WERI-Rb-1 (cell line): Measurements from ENCODE around the gene ADGRL2.

ENCODE experiments used
- DNase-seq: peaks from one replicate; pipeline ENCODE4 v3.0.0-alpha.2; 2020
- H3K27ac ChIP-seq: fragments of 250-450 bp; sonication (Bioruptor Pico); 2 replicates; pipeline ENCODE4 v1.5.1; 2020; ENCODE audit warnings: mild to moderate bottlenecking, moderate library complexity
- H3K27me3 ChIP-seq: fragments of 250-450 bp; sonication (Bioruptor Pico); 2 replicates; pipeline ENCODE4 v1.5.1; 2021; ENCODE audit warnings: mild to moderate bottlenecking, low read depth, moderate library complexity; ENCODE audit not compliant: insufficient read depth, severe bottlenecking
- H3K36me3 ChIP-seq: fragments of 250-450 bp; sonication (Bioruptor Pico); 2 replicates; pipeline ENCODE4 v1.5.1; 2020; ENCODE audit warnings: mild to moderate bottlenecking, moderate library complexity
- H3K4me3 ChIP-seq: 2 replicates; pipeline ENCODE4 v1.5.1; 2011; ENCODE audit warnings: low read depth, mild to moderate bottlenecking, control low read depth, low read length
- H3K9me3 ChIP-seq: fragments of 250-450 bp; sonication (Bioruptor Pico); 2 replicates; pipeline ENCODE4 v1.5.1; 2021; ENCODE audit warnings: mild to moderate bottlenecking, moderate library complexity; ENCODE audit not compliant: severe bottlenecking
- TF ChIP-seq, protein P1 (sequence below): IDR thresholded peaks from 2 replicates; pipeline ENCODE4 v1.5.1; 2011; ENCODE audit warnings: low read depth, mild to moderate bottlenecking, control low read depth, inconsistent platforms, low read length

The ADGRL2 gene

DNA sequence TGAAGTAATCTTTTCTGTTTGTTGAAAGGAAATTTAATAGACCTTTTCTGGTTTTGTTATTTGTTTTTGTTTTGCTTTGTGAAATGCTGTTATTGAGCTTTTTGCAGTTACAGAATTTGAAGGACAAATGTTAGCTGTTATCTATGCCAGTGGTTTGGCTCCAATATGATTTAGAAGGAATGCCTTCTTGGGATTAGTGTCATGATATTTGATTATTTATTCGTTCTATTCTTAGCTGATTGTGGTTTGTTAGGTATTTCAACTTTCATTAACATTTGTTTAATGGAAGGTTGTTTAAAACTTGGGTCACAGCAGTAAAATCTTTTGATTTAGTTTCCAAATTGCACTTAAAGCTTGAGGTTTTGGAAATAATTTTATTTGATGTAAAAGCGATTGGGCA, 33.5 kb downstream of the ADGRL2 start:
- Histone ChIP-seq H3K27ac (no peak overlapping the region), H3K36me3 (peaks cover 6% of the 10 kb centered on the region; the same call in 1 of the 2 replicates), H3K27me3 (no peaks in the 10 kb centered on the region), H3K4me3 (no peak overlapping the region), H3K9me3 (no peaks in the 10 kb centered on the region)
- TF ChIP-seq, protein P1, sequence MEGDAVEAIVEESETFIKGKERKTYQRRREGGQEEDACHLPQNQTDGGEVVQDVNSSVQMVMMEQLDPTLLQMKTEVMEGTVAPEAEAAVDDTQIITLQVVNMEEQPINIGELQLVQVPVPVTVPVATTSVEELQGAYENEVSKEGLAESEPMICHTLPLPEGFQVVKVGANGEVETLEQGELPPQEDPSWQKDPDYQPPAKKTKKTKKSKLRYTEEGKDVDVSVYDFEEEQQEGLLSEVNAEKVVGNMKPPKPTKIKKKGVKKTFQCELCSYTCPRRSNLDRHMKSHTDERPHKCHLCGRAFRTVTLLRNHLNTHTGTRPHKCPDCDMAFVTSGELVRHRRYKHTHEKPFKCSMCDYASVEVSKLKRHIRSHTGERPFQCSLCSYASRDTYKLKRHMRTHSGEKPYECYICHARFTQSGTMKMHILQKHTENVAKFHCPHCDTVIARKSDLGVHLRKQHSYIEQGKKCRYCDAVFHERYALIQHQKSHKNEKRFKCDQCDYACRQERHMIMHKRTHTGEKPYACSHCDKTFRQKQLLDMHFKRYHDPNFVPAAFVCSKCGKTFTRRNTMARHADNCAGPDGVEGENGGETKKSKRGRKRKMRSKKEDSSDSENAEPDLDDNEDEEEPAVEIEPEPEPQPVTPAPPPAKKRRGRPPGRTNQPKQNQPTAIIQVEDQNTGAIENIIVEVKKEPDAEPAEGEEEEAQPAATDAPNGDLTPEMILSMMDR = no peak
- DNase-seq = no peak

DNA sequence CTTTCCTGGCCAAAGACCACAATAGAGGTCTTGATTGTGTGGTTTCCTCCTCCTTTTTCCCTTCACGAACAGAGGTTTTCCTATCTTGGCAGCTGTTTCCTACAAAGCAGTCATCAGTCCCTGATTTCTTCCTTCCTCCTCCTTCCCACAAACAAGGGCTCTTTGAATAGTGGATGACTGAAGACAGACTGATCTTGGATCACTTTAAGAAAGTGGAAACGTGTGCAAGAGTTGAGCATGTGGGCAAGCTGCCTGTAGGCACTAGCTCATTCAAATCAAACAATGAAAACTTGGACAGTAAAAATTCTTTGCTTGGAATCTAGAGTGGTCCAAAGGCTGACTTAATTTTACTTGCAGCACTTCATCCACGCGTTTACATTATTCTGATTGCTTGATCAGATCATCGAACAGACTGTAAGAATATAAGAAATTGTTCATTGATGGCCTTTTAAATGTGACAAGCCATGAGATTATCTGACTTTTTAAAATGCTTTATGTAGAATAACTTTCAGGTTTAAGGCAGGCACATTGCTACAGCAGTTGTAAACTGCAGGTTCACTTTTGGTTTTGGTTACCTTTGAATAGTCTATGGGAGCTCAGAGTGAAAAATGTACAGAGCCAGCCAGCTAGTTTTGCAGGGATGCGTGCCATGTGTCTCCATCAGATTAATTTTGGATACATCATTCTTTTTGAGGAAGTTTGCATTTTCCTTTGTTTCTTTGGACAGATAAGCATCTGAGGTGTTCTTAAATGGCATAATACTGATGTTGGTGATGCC, 34.4 kb downstream of the ADGRL2 start:
- no peaks in the 10 kb centered on the region for H3K27me3 ChIP-seq
- no peak overlapping the region for H3K27ac ChIP-seq
- TF ChIP-seq, protein P1 = no peak
- H3K36me3 ChIP-seq = peaks cover 8% of the 10 kb centered on the region
- H3K4me3 ChIP-seq = no peak overlapping the region
- no peak for DNase-seq
- no peaks in the 10 kb centered on the region for H3K9me3 ChIP-seq

DNA sequence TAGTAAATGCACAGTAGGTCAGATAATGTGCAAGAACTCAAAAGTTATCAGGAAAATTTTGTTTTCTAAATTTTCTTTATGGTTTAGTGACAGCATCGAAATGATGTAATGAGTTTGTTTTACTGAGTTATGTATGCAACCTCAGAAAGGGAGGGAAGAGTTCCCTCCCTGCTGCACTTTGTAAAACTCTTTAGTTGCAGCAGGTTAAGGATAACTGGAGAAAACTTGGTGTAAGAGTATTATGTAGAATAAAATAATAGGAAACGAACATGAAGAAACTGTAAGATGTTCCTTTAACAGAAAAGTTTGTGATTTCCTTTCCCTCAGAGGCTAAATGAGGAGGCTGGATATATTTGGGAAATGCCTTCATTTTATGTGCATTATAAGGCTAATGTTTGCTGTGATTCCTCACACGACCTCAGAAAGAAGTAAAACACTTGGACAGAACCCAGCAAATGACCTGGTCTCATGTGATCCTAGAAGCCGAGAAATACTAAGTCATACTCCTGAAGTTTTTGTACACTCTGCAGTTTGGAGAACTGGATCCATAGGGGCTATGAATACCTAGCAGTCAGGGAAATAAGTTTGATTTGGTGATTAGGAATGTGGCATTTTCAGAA, 35.4 kb downstream of the ADGRL2 start:
- H3K4me3 ChIP-seq = no peak overlapping the region
- H3K36me3 ChIP-seq = peaks cover 16% of the 10 kb centered on the region
- no peak for DNase-seq

DNA sequence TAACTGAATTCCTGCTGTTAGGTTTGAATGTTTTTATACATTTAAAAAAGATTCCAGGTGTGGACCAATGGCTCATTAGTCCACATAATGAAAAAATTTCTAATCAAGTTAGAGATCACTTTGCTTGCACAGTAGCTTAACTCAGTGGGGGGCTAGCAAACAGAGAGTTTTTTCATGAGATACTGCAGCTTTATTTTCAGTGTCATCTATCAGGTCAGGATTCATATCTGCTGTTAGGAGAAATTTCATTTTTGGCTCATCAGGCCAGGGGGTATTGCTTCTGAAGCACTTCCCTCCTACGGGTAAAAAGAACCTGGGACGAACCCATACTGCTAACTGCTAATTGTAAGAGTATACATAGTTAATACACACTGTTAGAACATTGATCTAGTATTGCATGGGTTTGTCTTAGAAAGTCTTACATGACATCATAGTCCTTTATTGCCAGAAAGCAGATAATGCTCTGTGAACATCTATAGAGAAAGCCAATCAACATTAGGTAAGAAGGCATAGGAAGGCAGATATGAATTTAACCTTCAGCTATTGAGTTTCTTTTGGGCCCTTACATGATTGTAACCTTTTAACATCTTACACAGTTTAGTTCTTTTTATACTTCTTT, 38.0 kb downstream of the ADGRL2 start:
- TF ChIP-seq, protein P1 = no peak
- peaks cover 28% of the 10 kb centered on the region for H3K36me3 ChIP-seq
- no peak for DNase-seq

More for the DNA sequence above, 35.4 kb downstream of the ADGRL2 start:
- TF ChIP-seq, protein P1 = no peak
- Histone ChIP-seq H3K9me3 (no peaks in the 10 kb centered on the region), H3K27ac (no peak overlapping the region), H3K27me3 (no peaks in the 10 kb centered on the region)

DNA sequence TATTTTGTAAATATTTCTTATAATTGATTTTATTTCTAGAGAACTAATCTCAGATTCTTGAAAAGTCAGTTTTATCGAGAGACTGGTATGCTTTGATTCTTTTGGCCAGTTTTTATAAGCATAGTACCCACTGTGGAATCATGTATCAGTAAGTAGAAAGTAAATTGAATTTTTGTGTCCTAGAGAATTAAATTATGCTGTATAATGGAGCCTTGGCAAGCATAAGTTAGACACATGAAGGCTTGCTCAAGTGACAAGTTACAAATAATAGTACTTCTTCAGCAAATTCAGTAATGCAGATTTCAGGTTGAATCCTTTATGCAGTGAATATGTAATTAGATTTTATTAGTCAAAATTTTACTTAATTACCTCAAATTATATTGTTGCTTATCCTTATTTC, 40.1 kb downstream of the ADGRL2 start:
- no peak overlapping the region for H3K4me3 ChIP-seq
- no peak for DNase-seq
- peaks cover 38% of the 10 kb centered on the region for H3K36me3 ChIP-seq
- H3K27ac ChIP-seq = no peak overlapping the region
- TF ChIP-seq, protein P1 = no peak
- H3K27me3 ChIP-seq = no peaks in the 10 kb centered on the region
- no peaks in the 10 kb centered on the region for H3K9me3 ChIP-seq

More for the DNA sequence above, 38.0 kb downstream of the ADGRL2 start:
- Histone ChIP-seq H3K9me3 (no peaks in the 10 kb centered on the region), H3K4me3 (no peak overlapping the region), H3K27ac (no peak overlapping the region), H3K27me3 (no peaks in the 10 kb centered on the region)
